Cardiac muscle cell (in vitro differentiated cells and primary cell): Measurements from ENCODE around the gene WDFY2. TPM values are rescaled to one million over a fixed set of nuclear protein-coding genes. Genes with fewer than 3 reads are reported as not detected.

Experiments used
- DNase-seq, 2 donors: peaks; one replicate each; pipeline versions ENCODE4 v3.0.0 to v3.0.0-alpha.2; 2010 to 2017; ENCODE audit warnings: low read depth in 1 of 2, low spot score in 1 of 2
- H3K27ac ChIP-seq: fragments of 200-600 bp; sonication (generic); 2 replicates; pipeline ENCODE4 v1.5.1; 2016
- H3K27me3 ChIP-seq: fragments of 200-600 bp; sonication (generic); 2 replicates; pipeline ENCODE4 v1.6.0; 2016; ENCODE audit warnings: control low read depth
- H3K36me3 ChIP-seq: fragments of 200-600 bp; sonication (generic); 2 replicates; pipeline ENCODE4 v1.5.1; 2016; ENCODE audit warnings: control low read depth
- H3K4me1 ChIP-seq: fragments of 200-600 bp; sonication (generic); 2 replicates; pipeline ENCODE4 v1.8.1; 2017; ENCODE audit warnings: low read depth, mild to moderate bottlenecking, mixed run types
- H3K4me3 ChIP-seq: fragments of 200-600 bp; sonication (generic); 2 replicates; pipeline ENCODE4 v1.5.1; 2016; ENCODE audit warnings: mild to moderate bottlenecking
- H3K9me3 ChIP-seq: fragments of 200-600 bp; sonication (generic); 2 replicates; pipeline ENCODE4 v1.5.1; 2017; ENCODE audit warnings: low read depth, mild to moderate bottlenecking, control low read depth
- polyA plus RNA-seq: library from polyadenylated mRNA; unstranded; fragments of >200 nt; fragmentation: Nextera tagmentation; extraction: Ambion mirVana; gene quantifications from 2 replicates; pipeline ENCODE4 v1.2.1, GENCODE V29; 2016
- total RNA-seq: library from RNA; depleted of rRNA; stranded (reverse); fragments of >200 nt; gene quantifications from 2 replicates; pipeline ENCODE4 v1.2.3, GENCODE V29; 2016
- TF ChIP-seq, protein P1 (sequence below): IDR thresholded peaks from 2 replicates; pipeline ENCODE4 v1.5.1; 2012; ENCODE audit warnings: low read depth, mild to moderate bottlenecking, low read length

Gene WDFY2
- total and polyA plus RNA-seq, 2 experiments from 2014 or later: 9.1 to 20.4 TPM

GRCh38 chr13:51770681-51771417 is 186.6 kb downstream of the WDFY2 start:
- H3K36me3 ChIP-seq: no peaks in the 10 kb centered on the region
- DNase-seq: no peak

DNA sequence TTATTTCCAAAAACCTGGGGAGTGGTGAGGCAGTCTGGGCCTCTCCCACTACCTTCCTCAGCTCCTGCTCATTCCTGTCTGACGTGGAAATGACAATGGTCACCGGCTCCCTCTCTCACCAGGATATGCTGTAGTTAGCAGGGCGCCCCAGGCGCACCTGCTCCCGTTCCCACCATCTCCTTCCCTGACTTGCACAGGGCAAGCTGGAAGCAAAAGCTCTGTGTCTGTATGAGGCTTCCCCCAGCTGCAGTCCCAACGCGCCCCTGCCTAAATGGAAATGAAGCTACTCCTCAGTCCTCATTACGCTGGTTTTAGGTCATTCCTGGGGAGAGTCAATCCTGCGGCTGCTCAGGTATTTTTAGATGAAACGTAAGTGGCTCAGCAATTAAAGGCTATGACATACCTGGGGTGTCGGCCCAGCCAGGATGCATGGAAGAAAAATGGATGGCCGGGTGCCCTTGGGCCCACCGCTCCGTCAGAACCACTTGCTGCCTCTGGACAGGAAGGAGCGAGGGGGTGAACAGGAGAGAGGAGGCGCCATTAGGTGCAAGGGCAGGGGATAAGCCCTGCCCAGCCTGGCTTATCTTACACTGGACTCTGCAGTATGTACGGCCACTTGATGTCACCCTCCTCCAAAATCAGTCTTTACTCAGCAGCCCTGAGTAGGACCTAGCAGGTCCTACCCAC is 187.3 kb downstream of the WDFY2 start:
- no peaks in the 10 kb centered on the region for H3K36me3 ChIP-seq
- no peaks in the 10 kb centered on the region for H3K9me3 ChIP-seq
- peak in 1 of 2 donors; percentile 45 for DNase-seq
- TF ChIP-seq, protein P1, sequence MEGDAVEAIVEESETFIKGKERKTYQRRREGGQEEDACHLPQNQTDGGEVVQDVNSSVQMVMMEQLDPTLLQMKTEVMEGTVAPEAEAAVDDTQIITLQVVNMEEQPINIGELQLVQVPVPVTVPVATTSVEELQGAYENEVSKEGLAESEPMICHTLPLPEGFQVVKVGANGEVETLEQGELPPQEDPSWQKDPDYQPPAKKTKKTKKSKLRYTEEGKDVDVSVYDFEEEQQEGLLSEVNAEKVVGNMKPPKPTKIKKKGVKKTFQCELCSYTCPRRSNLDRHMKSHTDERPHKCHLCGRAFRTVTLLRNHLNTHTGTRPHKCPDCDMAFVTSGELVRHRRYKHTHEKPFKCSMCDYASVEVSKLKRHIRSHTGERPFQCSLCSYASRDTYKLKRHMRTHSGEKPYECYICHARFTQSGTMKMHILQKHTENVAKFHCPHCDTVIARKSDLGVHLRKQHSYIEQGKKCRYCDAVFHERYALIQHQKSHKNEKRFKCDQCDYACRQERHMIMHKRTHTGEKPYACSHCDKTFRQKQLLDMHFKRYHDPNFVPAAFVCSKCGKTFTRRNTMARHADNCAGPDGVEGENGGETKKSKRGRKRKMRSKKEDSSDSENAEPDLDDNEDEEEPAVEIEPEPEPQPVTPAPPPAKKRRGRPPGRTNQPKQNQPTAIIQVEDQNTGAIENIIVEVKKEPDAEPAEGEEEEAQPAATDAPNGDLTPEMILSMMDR: no peak
- H3K4me1 ChIP-seq: peaks cover 19% of the 10 kb centered on the region
- no peak overlapping the region for H3K4me3 ChIP-seq
- H3K27ac ChIP-seq: no peak overlapping the region
- H3K27me3 ChIP-seq: no peaks in the 10 kb centered on the region

More at GRCh38 chr13:51770681-51771417, 186.6 kb downstream of the WDFY2 start:
- Histone ChIP-seq H3K27me3 (no peaks in the 10 kb centered on the region), H3K4me1 (peaks cover 19% of the 10 kb centered on the region), H3K27ac (no peak overlapping the region), H3K9me3 (no peaks in the 10 kb centered on the region), H3K4me3 (no peak overlapping the region)
- TF ChIP-seq, protein P1: no peak

DNA sequence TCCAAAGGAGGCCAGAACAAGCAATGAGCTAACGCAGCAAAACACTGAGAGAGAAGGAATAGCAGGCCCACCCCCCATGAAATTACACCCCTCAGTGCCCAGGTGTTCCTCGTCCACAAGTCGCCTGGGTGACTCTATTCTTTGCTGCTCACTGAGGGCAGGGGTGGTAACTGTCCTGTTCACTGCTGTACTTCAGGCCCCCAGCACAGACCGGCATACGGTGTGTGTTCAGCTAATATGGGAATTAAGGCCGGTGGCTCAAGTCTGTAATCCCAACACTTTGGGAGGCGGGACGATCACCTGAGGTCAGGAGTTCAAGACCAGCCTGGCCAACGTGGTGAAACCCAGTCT is 187.8 kb downstream of the WDFY2 start:
- Histone ChIP-seq H3K4me3 (no peak overlapping the region), H3K36me3 (no peaks in the 10 kb centered on the region), H3K4me1 (peaks cover 19% of the 10 kb centered on the region), H3K9me3 (no peaks in the 10 kb centered on the region), H3K27ac (no peak overlapping the region), H3K27me3 (no peaks in the 10 kb centered on the region)
- no peak for DNase-seq
- TF ChIP-seq, protein P1: no peak

DNA sequence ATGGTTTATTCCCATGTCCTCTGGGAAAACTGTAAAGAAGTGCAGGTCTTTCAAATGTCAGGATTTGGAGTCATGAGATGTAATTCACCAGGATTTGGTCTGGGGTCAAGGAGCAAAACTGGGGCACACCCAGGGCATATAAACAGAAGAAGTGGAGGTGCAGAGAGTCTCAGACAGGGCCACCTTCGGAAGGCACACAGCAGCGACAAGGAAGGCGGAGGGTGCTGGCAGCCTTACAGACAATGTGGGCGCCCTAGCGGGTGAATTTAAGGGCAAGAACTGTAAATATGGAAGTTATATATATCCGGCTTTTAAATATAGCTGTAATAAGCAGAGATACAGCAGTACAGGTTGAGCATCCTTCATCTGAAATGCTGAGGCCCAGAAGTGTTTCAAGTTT is 188.5 kb downstream of the WDFY2 start:
- H3K4me1 ChIP-seq: peaks cover 19% of the 10 kb centered on the region
- H3K36me3 ChIP-seq: no peaks in the 10 kb centered on the region
- no peaks in the 10 kb centered on the region for H3K27me3 ChIP-seq
- no peak for DNase-seq
- no peaks in the 10 kb centered on the region for H3K9me3 ChIP-seq
- H3K27ac ChIP-seq: no peak overlapping the region
- H3K4me3 ChIP-seq: no peak overlapping the region
- TF ChIP-seq, protein P1: no peak

DNA sequence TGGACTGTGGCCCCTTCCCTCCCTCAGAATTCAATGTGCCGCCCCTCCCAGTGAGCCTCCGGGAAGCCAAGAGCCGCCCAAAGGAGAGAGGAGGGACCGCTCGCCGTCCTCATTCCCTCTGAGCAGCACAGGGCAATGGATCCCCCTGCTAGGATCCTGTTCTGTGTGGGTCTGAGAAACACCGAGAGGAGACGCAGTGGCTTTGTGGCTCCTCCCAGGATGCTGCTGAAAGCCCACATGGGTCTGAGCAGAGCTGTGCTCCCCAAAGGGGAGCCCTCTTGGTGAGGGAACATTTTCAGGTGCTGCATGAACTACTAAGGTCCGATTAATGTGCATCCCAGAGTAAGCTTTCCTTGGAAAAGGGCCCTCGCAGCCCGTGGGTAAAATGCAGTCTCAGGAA is 189.3 kb downstream of the WDFY2 start:
- no peaks in the 10 kb centered on the region for H3K36me3 ChIP-seq
- H3K27me3 ChIP-seq: no peaks in the 10 kb centered on the region
- no peak overlapping the region for H3K27ac ChIP-seq
- no peak for DNase-seq
- H3K4me3 ChIP-seq: no peak overlapping the region
- H3K9me3 ChIP-seq: no peaks in the 10 kb centered on the region
- TF ChIP-seq, protein P1: no peak
- H3K4me1 ChIP-seq: peaks cover 13% of the 10 kb centered on the region
